Stimulated activated naive B cell treated with anti-CD40 and anti-IgM and Interleukin-4, amounts not matched to agents 10 μg/mL and 1 μg/mL and 100 μg/mL, for 72 hours (primary cell): ENCODE measurements around the gene QTRT2.

Experiments used
- ATAC-seq, 2 donors: fragments of 150-1000 bp; cut with Tn5 transposase; replicated peaks; 2 replicates each; pipeline ENCODE4 v1.10.0; 2021; ENCODE audit warnings: moderate library complexity in 1 of 2
- DNase-seq: peaks from one replicate; pipeline ENCODE4 v3.0.0; 2021
- H3K27ac Mint-ChIP-seq: one replicate; pipeline ENCODE4 v1.8.0; 2022; ENCODE audit warnings: mild to moderate bottlenecking, mixed read lengths
- H3K27me3 Mint-ChIP-seq, 2 donors: one replicate each; pipeline ENCODE4 v1.8.0; 2022; ENCODE audit warnings: mixed read lengths in 2 of 2
- H3K36me3 Mint-ChIP-seq, 2 donors: one replicate each; pipeline ENCODE4 v1.8.0; 2022; ENCODE audit warnings: mixed read lengths in 2 of 2, mild to moderate bottlenecking in 1 of 2
- H3K4me1 Mint-ChIP-seq, 2 donors: one replicate each; pipeline ENCODE4 v1.8.0; 2022; ENCODE audit warnings: mixed read lengths in 2 of 2, mild to moderate bottlenecking in 1 of 2
- H3K4me3 Mint-ChIP-seq, 2 donors: one replicate each; pipeline ENCODE4 v1.8.0; 2022; ENCODE audit warnings: mild to moderate bottlenecking in 2 of 2, mixed read lengths in 2 of 2, moderate library complexity in 1 of 2
- H3K9me3 Mint-ChIP-seq, 2 donors: one replicate each; pipeline ENCODE4 v1.8.0; 2022; ENCODE audit warnings: mixed read lengths in 2 of 2, mild to moderate bottlenecking in 1 of 2

The QTRT2 gene

DNA sequence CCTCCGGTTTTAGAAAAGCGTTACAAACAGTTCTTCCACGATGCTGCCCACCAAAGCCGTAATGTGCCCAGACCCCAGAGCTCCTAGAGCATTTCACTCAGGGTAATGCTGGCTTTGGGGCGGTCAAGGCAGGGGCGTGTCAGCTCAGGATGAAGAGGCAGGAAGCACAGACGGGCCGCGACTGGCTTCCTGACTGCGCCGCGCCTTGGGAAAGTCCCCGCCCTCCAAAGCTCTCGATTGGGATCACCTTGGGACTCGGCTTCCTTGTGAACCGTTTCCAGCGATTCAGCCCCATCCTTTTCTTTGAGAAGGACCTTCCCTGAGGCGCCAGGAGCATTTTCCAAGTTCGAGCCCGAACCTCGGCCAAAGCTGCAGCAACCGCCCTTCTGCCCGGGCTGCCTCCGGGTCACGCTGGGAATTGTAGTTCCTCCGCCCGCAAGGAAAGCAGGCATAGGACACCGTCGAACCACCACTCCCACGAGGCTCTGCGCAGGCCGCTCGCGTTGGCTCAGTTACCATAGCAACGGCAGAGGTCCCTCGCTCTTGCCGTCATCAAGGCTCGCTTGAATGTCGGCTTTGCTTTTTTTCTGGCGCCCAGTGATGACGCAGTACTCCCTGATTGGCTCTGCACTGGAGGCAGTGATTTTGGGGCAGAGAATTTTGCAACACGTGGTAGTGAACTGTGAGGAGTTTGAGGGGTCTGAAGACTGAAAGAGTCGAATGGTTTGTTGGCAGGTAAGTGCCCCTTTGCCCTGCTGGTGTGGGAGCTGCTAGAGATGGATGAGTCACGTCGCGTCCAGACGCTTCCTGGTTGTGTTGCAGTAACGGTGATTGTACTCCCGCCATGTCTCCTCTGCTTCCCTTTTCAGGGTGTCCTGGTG, at the start of gene QTRT2, which contains the start of gene CCDC191:
TSS of gene QTRT2 (plus strand) at position 608 of the 881 bp plus-strand sequence. CDS start 8,521 bp downstream, outside the sequence.
TSS of gene CCDC191 (minus strand) at position 397 of the 881 bp plus-strand sequence. CDS start at position 337, 60 bp downstream.
- Mint-ChIP-seq H3K4me3 (peak within 1 kb of the TSS; percentile 93 to 94), H3K9me3 (no peaks in the 10 kb centered on the region), H3K27me3 (no peaks in the 10 kb centered on the region), H3K36me3 (peaks cover 17 to 24% of the 10 kb centered on the region in 2 donors), H3K27ac (peak within 1 kb of the TSS; percentile 96), H3K4me1 (peaks cover 22 to 45% of the 10 kb centered on the region in 2 donors)
- DNase-seq (peak; percentile 99), ATAC-seq (peak; percentile 96 to 97)

DNA sequence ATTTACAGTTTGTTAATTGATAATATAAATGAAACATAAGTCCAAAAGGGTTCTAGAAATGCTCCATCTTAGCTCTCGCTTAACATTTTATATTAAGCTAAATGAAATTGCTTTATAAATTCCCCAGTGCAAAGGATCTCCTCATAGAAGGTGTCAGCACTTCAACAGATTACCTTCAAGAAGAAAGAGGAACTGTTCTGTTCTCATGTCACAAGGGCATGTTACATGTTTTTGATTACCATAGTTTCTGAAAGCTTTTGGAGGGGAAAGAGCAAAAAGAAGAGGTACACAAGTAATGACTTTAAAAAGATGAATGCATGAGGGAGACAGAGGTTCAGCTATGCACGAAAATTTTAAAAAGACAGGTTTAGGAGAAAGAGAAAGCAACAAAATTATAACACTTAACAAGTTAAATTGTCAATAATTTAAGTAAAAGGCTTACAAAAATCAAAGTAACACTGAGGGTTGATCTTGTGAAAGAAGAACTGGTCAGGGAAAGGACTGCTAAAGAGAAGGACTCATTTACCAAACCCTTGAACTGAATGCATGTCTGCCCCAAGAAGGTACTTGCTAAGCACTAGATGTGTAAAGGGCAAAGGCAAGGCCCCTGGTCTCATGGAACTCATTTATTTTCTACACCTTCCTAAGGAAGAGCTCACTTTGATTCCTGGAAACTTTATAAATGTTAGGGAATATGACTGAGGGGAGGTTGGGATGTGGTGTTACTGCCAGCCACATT, 45.3 kb upstream of the QTRT2 start:
- Mint-ChIP-seq H3K4me3 (peak overlapping the region; percentile 26 to 55), H3K9me3 (no peaks in the 10 kb centered on the region), H3K27ac (peak overlapping the region; percentile 76), H3K27me3 (no peaks in the 10 kb centered on the region), H3K36me3 (peaks cover 3 to 4% of the 10 kb centered on the region in 2 donors), H3K4me1 (peaks cover 14 to 24% of the 10 kb centered on the region in 2 donors)
- DNase-seq, result no peak
- peak; percentile 91 to 93 for ATAC-seq

DNA sequence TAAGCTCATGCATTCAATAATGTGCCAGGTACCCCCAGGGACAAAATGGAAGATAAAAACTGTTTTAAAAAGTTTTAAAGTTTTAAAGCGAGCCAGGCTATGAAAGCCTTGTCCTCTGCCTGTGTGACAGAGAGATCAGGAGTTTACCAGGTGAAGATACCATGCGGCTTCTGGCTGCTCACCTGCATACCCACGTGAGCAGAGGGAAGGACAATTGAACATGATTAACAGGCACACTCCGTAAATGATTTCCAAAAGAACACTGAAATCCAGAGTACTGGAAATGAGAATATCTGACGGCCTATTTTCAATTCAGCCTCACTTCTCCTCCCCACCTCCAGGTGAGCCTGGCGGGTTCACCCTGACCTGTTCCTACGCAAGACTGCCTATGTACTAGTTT, 42.3 kb upstream of the QTRT2 start:
- Mint-ChIP-seq H3K36me3 (peaks cover 3 to 4% of the 10 kb centered on the region in 2 donors), H3K9me3 (no peaks in the 10 kb centered on the region), H3K4me3 (no peak overlapping the region), H3K27ac (no peak overlapping the region), H3K4me1 (peaks cover 9 to 18% of the 10 kb centered on the region in 2 donors), H3K27me3 (no peaks in the 10 kb centered on the region)
- DNase-seq (no peak), ATAC-seq (no peak)

DNA sequence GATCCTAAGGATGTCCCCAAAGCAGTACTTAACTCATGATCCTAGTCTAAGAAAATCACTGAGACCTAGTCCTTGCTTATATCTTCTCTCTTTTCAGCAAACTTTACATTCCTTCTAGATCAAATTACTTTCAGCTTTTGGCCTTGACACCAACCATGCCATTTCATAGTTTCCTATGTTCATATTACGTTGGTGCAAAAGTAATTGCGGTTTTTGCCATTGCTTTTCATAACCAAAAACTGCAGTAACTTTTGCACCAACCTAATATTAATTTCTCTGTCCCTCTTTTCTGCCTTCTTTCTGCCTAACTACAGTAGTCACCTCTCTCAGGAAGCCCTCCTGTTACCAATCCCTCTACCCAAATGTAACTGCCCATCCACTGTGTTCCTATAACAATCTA, 37.1 kb upstream of the QTRT2 start:
- no peaks in the 10 kb centered on the region for H3K9me3 Mint-ChIP-seq
- H3K27ac Mint-ChIP-seq, result no peak overlapping the region
- H3K36me3 Mint-ChIP-seq, result peaks cover 0 to 3% of the 10 kb centered on the region in 2 donors
- ATAC-seq, result no peak
- DNase-seq, result no peak
- no peaks in the 10 kb centered on the region for H3K27me3 Mint-ChIP-seq
- H3K4me3 Mint-ChIP-seq, result no peak overlapping the region
- peaks cover 0 to 8% of the 10 kb centered on the region in 2 donors for H3K4me1 Mint-ChIP-seq

DNA sequence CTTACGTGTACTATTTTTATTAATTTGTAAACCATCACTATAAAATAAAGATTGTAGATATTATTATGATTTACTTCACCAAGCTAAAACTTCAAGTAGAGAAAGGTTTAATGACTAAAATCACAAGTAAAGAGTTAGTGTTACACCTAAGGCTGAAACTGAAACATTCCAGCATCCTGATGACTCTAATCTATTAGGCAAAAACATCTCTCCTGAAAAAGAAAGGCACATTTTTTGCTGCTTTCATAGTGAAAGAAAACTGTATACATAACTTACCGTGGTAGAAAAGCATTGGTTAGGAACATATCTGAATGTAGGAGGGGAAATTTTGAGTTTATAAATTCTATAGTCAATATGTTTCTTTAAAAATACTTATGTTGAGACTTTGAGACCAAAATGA, 35.6 kb upstream of the QTRT2 start:
- H3K36me3 Mint-ChIP-seq, result no peaks in the 10 kb centered on the region
- no peak overlapping the region for H3K27ac Mint-ChIP-seq
- no peaks in the 10 kb centered on the region for H3K9me3 Mint-ChIP-seq

DNA sequence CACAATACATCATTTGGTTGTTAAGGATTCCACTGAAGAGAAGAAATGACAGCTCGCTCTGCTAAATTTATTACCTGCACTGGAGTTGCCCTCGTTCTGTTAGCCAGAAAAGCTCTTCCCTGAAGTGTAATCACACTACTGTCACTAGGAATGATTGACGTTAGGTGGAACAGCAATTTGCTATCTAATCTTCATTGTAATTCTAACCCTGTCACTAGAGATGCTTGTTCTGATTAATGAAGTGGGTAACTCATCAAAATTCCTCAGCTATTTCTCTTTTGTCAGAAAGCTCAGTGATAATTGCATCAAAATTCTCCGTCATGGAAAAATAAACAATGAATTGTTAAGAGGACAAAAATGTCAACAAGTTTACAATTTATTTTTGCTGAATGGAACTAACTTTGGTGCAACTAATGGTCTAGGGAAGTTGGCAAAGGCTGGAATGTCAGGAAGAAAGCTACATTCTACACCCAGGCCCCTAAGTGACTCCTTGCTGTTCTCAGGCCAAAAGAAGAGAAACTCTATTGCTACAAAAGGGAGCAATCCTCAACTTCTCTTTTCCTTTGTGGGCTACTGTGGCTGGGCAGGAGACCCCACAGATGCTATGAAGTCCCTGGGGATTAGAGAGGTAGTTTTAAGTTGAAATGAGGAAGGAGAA, 34.3 kb upstream of the QTRT2 start:
- Mint-ChIP-seq H3K27me3 (no peaks in the 10 kb centered on the region), H3K9me3 (no peaks in the 10 kb centered on the region), H3K36me3 (peaks cover 0 to 4% of the 10 kb centered on the region in 2 donors), H3K4me3 (no peak overlapping the region), H3K4me1 (peaks cover 0 to 8% of the 10 kb centered on the region in 2 donors), H3K27ac (no peak overlapping the region)
- DNase-seq (no peak), ATAC-seq (no peak)

More for the DNA sequence above, 35.6 kb upstream of the QTRT2 start:
- no peaks in the 10 kb centered on the region for H3K27me3 Mint-ChIP-seq
- ATAC-seq (no peak), DNase-seq (no peak)
- H3K4me1 Mint-ChIP-seq, result peaks cover 0 to 8% of the 10 kb centered on the region in 2 donors
- H3K4me3 Mint-ChIP-seq, result no peak overlapping the region

DNA sequence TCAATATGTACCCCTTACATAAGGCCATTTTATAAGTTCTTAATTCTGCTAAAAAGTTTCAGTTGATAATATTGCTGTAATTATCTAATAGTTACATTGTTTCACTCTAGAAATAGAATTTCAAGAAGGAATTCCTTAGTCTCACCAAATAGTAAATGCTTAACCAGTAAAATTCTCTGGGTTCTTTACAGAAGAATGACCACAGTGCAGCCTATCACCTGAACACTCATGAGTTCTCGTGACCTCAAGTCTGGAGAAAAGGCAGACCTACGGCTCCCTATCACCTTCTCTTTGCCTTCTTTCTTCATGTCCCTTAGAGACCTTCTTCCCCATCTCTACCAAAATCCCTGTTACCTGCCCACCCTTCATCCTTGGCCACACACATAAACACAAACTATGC, 31.1 kb upstream of the QTRT2 start:
- DNase-seq (no peak), ATAC-seq (no peak)
- no peak overlapping the region for H3K27ac Mint-ChIP-seq
- no peak overlapping the region for H3K4me3 Mint-ChIP-seq
- peaks cover 6 to 8% of the 10 kb centered on the region in 2 donors for H3K36me3 Mint-ChIP-seq
- H3K9me3 Mint-ChIP-seq, result no peaks in the 10 kb centered on the region
- H3K27me3 Mint-ChIP-seq, result no peaks in the 10 kb centered on the region
- peaks cover 0 to 8% of the 10 kb centered on the region in 2 donors for H3K4me1 Mint-ChIP-seq

DNA sequence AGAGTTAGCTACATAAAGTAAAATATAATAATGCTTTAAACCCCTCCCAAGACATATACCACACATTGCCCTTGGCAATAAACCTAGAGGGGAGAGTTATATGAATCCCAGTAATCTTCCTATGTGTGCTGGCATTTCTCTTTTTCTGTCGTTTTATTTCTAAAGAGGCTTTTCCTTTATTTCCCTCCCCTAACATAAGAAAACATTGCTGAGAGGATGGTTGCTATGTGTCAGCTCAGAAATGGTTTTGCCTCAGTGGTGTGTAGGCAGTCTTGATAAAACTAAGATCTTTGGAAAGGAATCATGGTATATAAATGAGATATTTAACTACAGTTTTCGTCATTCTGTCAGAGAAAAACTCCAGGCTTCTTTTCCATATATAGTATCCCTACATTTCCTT, 30.2 kb upstream of the QTRT2 start:
- Mint-ChIP-seq H3K4me3 (no peak overlapping the region), H3K27me3 (no peaks in the 10 kb centered on the region), H3K9me3 (no peaks in the 10 kb centered on the region), H3K27ac (no peak overlapping the region), H3K4me1 (peaks cover 0 to 8% of the 10 kb centered on the region in 2 donors), H3K36me3 (peaks cover 9 to 11% of the 10 kb centered on the region in 2 donors)
- DNase-seq, result no peak
- ATAC-seq, result no peak

DNA sequence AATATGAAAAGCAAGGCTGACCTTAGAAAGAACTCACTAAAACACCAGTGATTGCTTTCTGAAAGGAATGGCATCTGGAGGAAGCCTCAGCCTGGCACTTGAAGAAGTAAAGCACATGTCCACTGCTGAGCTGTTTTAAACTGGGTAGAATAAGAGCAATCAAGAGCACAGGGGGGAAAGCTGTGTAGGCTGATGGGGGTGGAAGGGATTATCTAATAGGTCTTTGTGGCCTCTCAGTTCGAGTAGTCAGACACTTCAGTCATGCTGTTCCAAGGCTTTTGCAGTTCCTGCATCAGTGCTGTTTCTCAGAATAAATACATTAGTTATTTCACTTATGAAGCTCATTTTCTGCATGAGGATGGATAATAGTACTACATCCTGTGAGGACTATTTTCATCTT, 22.8 kb upstream of the QTRT2 start:
- H3K27me3 Mint-ChIP-seq, result no peaks in the 10 kb centered on the region
- ATAC-seq (no peak), DNase-seq (no peak)
- H3K36me3 Mint-ChIP-seq, result peaks cover 15 to 23% of the 10 kb centered on the region in 2 donors
- H3K27ac Mint-ChIP-seq, result no peak overlapping the region
- H3K9me3 Mint-ChIP-seq, result peaks cover 0 to 2% of the 10 kb centered on the region in 2 donors
- no peaks in the 10 kb centered on the region for H3K4me1 Mint-ChIP-seq
- H3K4me3 Mint-ChIP-seq, result no peak overlapping the region

DNA sequence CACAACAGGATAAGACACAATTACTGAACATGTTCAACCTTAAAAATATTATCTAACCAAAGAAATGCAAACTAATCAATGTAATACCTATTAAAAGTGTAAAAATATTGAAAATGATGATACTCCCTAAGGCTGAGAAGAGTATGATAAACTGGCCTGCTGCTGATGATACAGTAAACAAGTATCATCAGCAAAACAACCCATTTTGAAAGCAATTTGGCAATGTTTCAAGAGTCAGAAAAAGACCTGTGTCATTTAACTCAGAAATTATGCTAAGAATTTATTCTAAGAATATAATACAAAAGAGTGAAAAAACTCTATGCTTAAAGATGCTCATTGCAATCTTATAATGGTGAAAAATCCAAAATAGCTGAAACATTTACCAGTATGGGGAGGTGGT, 22.3 kb upstream of the QTRT2 start:
- peaks cover 0 to 2% of the 10 kb centered on the region in 2 donors for H3K9me3 Mint-ChIP-seq
- no peak for ATAC-seq
- no peaks in the 10 kb centered on the region for H3K4me1 Mint-ChIP-seq
- no peak overlapping the region for H3K27ac Mint-ChIP-seq
- H3K4me3 Mint-ChIP-seq, result no peak overlapping the region
- H3K27me3 Mint-ChIP-seq, result no peaks in the 10 kb centered on the region
- no peak for DNase-seq
- peaks cover 15 to 24% of the 10 kb centered on the region in 2 donors for H3K36me3 Mint-ChIP-seq

DNA sequence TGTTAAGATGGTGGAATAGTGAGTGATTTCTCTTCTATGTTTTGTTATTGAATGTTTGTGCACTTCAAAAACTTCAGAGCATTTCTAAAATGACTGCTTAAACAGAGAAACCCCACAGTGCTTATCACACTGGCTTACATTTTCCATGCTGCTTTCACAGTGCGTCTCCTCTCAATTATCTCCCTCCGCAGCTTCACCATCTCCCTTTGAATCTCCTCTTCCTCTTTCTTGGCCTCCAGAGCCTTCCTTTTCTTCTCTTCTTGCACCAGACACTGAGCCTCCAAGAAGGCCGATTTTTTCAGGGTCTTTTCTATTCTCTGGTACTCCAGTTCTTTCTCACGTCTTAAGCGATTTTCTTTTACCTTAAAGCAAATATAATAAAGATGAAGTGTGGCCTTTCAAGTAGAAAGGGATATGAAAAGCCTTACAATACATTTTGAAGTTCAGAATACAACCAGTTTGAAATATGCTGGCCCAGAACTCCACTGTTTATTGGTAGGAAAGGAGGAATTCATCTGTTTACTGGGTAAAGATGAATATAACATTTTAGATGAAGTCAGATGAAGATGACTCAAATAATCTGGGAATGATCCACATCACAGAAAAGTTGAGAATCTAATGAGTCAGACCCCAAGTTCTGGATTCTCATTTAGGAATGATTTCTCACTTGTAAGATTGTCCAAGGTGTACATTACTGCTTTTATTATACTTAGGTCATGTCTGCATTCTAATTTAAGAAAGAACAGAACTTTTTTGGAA, 21.6 kb upstream of the QTRT2 start:
- DNase-seq (no peak), ATAC-seq (no peak)
- no peak overlapping the region for H3K27ac Mint-ChIP-seq
- H3K4me1 Mint-ChIP-seq, result no peaks in the 10 kb centered on the region
- no peaks in the 10 kb centered on the region for H3K27me3 Mint-ChIP-seq
- H3K36me3 Mint-ChIP-seq, result peaks cover 15 to 20% of the 10 kb centered on the region in 2 donors
- no peak overlapping the region for H3K4me3 Mint-ChIP-seq
- H3K9me3 Mint-ChIP-seq, result peaks cover 0 to 2% of the 10 kb centered on the region in 2 donors

DNA sequence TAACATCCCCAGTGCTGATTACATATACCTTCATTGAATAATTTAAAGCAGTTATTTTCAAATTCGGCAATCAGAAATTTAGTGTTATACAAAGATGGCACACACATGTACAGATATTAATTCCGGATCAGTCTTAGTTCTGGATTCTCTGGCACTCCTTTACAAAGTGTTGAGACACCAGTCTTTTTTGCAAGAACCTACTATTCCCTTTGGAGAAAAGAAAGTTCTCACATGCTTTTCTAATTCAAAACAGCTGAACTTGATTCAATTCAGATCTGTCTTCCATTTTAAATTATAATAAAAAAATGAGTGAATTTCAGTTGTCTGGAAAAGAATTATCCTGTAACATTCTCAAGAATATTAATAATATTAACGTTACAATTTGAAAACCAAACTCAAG, 20.6 kb upstream of the QTRT2 start:
- Mint-ChIP-seq H3K36me3 (peaks cover 11 to 15% of the 10 kb centered on the region in 2 donors), H3K9me3 (peaks cover 0 to 2% of the 10 kb centered on the region in 2 donors), H3K27ac (no peak overlapping the region), H3K4me3 (no peak overlapping the region), H3K4me1 (no peaks in the 10 kb centered on the region), H3K27me3 (no peaks in the 10 kb centered on the region)
- ATAC-seq (no peak), DNase-seq (no peak)

DNA sequence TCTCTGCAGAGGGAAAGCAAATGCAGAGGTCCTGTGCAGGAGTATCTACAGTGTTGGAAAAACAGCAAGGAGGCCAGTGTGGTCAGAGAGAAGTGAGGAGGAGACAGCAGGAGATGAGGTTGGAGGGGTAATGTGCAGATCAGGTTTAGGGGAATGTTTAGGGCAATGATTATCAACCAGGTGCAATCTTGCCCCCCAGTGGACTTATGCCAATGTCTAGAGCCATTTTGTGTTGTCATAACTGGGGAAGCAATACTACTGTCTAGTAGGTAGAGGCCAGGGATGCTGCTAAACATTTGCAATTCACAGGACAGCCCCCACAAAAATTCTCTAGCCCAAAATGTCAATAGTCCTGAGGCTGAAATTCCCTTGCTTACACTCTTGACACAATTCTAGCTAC, 13.3 kb upstream of the QTRT2 start:
- H3K27ac Mint-ChIP-seq, result no peak overlapping the region
- no peak for ATAC-seq
- H3K9me3 Mint-ChIP-seq, result peaks cover 0 to 2% of the 10 kb centered on the region in 2 donors

More for the DNA sequence above, 13.3 kb upstream of the QTRT2 start:
- no peaks in the 10 kb centered on the region for H3K27me3 Mint-ChIP-seq
- H3K4me1 Mint-ChIP-seq, result peaks cover 4 to 6% of the 10 kb centered on the region in 2 donors
- DNase-seq, result no peak
- peaks cover 4 to 7% of the 10 kb centered on the region in 2 donors for H3K36me3 Mint-ChIP-seq
- H3K4me3 Mint-ChIP-seq, result no peak overlapping the region
